Measurements from ENCODE around the gene DEFB118. TPM values are rescaled to one million over a fixed set of nuclear protein-coding genes. Genes with fewer than 3 reads are reported as not detected.
"Not testable (repeated sequence)": the region's sequence is repeated elsewhere in the genome, so short reads cannot be mapped to it uniquely, and the experiment has no call there.

Gene DEFB118
- total RNA-seq, 4 donors from 2014 or later = not detected

- in situ Hi-C loops (cut with MboI; ENCODE audit: low sequenced_read_pairs in 4 of 4) = no loop called here
- no peaks in the 10 kb centered on the region for H3K9me3 ChIP-seq
- intact Hi-C loops (cut with DNase I; ENCODE audit: low total_unique reads) = no loop called here
- DNase-seq = no peak
- no peaks in the 10 kb centered on the region for H3K27me3 ChIP-seq
- no peaks in the 10 kb centered on the region for H3K4me1 ChIP-seq
- ATAC-seq = no peak
- no peak overlapping the region for H3K4me3 ChIP-seq
- H3K36me3 ChIP-seq = no peaks in the 10 kb centered on the region
- TF ChIP-seq POLR2A (IDR thresholded peaks at IDR 0.05) (no peak), CTCF (IDR thresholded peaks at IDR 0.05 in 4 of 5, conservative IDR thresholded peaks at IDR 0.05 in 1 of 5) (no peak)
- H3K27ac ChIP-seq = no peak overlapping the region
Measured at GRCh38 chr20:31363295-31363694, 5.1 kb upstream of the DEFB118 start.

- H3K4me3 ChIP-seq; H3K9me3 ChIP-seq; H3K27ac ChIP-seq; DNase-seq; ATAC-seq; intact Hi-C loops (cut with DNase I; ENCODE audit: low total_unique reads); H3K36me3 ChIP-seq; H3K4me1 ChIP-seq; in situ Hi-C loops (cut with MboI; ENCODE audit: low sequenced_read_pairs in 4 of 4); H3K27me3 ChIP-seq: not testable (repeated sequence)
Measured at GRCh38 chr20:31364272-31364671, 4.1 kb upstream of the DEFB118 start.

GRCh38 chr20:31374346-31374745, 5.9 kb downstream of the DEFB118 start:
- no peak for ATAC-seq
- Histone ChIP-seq H3K27me3 (no peaks in the 10 kb centered on the region), H3K36me3 (no peaks in the 10 kb centered on the region), H3K27ac (no peak overlapping the region), H3K4me3 (no peak overlapping the region), H3K9me3 (no peaks in the 10 kb centered on the region), H3K4me1 (no peaks in the 10 kb centered on the region)
- no peak for DNase-seq
- TF ChIP-seq POLR2A (IDR thresholded peaks at IDR 0.05) = no peak
- TF ChIP-seq CTCF (IDR thresholded peaks at IDR 0.05 in 4 of 5, conservative IDR thresholded peaks at IDR 0.05 in 1 of 5) = no peak
- in situ Hi-C loops (cut with MboI; ENCODE audit: low sequenced_read_pairs in 4 of 4) (no loop called here), intact Hi-C loops (cut with DNase I; ENCODE audit: low total_unique reads) (no loop called here)

GRCh38 chr20:31390490-31390889, 22.1 kb downstream of the DEFB118 start, which contains the start of gene DEFB119:
Gene DEFB119, minus strand, starts transcription at chr20:31390590. Its CDS starts 107 bp downstream, at chr20:31390483.
- no peak within 1 kb of the TSS for H3K4me3 ChIP-seq
- no peak for ATAC-seq
- DNase-seq = no peak
- in situ Hi-C loops (cut with MboI; ENCODE audit: low sequenced_read_pairs in 4 of 4) = no loop called here
- no peaks in the 10 kb centered on the region for H3K4me1 ChIP-seq
- no peaks in the 10 kb centered on the region for H3K27me3 ChIP-seq
- no peaks in the 10 kb centered on the region for H3K36me3 ChIP-seq
- no peak for TF ChIP-seq CTCF (IDR thresholded peaks at IDR 0.05 in 4 of 5, conservative IDR thresholded peaks at IDR 0.05 in 1 of 5)
- TF ChIP-seq POLR2A (IDR thresholded peaks at IDR 0.05) = no peak
- intact Hi-C loops (cut with DNase I; ENCODE audit: low total_unique reads) = no loop called here
- H3K9me3 ChIP-seq = no peaks in the 10 kb centered on the region
- no peak within 1 kb of the TSS for H3K27ac ChIP-seq

GRCh38 chr20:31392836-31393235, 24.4 kb downstream of the DEFB118 start:
- TF ChIP-seq CTCF (IDR thresholded peaks at IDR 0.05 in 4 of 5, conservative IDR thresholded peaks at IDR 0.05 in 1 of 5) (no peak), POLR2A (IDR thresholded peaks at IDR 0.05) (no peak)
- Histone ChIP-seq H3K4me1 (no peaks in the 10 kb centered on the region), H3K27me3 (no peaks in the 10 kb centered on the region), H3K27ac (no peak overlapping the region), H3K36me3 (no peaks in the 10 kb centered on the region), H3K4me3 (no peak overlapping the region), H3K9me3 (no peaks in the 10 kb centered on the region)
- in situ Hi-C loops (cut with MboI; ENCODE audit: low sequenced_read_pairs in 4 of 4) (no loop called here), intact Hi-C loops (cut with DNase I; ENCODE audit: low total_unique reads) (no loop called here)
- no peak for DNase-seq
- no peak for ATAC-seq
